ENCODE measurements around the gene EYA4.

DNA sequence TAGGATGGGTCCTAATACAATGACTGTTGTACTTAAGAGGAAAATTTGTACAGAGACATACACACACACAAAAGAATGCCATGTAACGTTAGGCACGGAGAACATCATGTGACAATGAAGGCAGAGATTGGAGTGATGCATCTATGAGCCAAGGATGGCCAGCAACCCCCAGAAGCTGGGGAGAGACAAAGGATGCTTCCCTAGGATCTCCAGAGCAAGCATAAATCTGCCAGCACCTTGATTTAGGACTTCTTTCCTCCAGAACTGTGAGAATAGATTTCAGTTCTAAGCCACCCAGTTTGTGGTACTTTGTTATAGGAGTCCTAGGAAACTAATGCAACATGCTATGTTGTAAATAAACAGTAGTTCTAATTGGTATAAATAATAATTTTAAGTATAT, 25.0 kb downstream of the EYA4 start:
- TF ChIP-seq, protein P1, sequence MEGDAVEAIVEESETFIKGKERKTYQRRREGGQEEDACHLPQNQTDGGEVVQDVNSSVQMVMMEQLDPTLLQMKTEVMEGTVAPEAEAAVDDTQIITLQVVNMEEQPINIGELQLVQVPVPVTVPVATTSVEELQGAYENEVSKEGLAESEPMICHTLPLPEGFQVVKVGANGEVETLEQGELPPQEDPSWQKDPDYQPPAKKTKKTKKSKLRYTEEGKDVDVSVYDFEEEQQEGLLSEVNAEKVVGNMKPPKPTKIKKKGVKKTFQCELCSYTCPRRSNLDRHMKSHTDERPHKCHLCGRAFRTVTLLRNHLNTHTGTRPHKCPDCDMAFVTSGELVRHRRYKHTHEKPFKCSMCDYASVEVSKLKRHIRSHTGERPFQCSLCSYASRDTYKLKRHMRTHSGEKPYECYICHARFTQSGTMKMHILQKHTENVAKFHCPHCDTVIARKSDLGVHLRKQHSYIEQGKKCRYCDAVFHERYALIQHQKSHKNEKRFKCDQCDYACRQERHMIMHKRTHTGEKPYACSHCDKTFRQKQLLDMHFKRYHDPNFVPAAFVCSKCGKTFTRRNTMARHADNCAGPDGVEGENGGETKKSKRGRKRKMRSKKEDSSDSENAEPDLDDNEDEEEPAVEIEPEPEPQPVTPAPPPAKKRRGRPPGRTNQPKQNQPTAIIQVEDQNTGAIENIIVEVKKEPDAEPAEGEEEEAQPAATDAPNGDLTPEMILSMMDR (IDR thresholded peaks at IDR 0.05): no peak
- no peak for TF ChIP-seq TCF7L2 (IDR thresholded peaks at IDR 0.05; ENCODE audit: low read depth, low read length)
- TF ChIP-seq POLR2AphosphoS5 (IDR thresholded peaks at IDR 0.05; ENCODE audit: low read depth, low read length): no peak
- TF ChIP-seq, protein P2, sequence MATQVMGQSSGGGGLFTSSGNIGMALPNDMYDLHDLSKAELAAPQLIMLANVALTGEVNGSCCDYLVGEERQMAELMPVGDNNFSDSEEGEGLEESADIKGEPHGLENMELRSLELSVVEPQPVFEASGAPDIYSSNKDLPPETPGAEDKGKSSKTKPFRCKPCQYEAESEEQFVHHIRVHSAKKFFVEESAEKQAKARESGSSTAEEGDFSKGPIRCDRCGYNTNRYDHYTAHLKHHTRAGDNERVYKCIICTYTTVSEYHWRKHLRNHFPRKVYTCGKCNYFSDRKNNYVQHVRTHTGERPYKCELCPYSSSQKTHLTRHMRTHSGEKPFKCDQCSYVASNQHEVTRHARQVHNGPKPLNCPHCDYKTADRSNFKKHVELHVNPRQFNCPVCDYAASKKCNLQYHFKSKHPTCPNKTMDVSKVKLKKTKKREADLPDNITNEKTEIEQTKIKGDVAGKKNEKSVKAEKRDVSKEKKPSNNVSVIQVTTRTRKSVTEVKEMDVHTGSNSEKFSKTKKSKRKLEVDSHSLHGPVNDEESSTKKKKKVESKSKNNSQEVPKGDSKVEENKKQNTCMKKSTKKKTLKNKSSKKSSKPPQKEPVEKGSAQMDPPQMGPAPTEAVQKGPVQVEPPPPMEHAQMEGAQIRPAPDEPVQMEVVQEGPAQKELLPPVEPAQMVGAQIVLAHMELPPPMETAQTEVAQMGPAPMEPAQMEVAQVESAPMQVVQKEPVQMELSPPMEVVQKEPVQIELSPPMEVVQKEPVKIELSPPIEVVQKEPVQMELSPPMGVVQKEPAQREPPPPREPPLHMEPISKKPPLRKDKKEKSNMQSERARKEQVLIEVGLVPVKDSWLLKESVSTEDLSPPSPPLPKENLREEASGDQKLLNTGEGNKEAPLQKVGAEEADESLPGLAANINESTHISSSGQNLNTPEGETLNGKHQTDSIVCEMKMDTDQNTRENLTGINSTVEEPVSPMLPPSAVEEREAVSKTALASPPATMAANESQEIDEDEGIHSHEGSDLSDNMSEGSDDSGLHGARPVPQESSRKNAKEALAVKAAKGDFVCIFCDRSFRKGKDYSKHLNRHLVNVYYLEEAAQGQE (IDR thresholded peaks at IDR 0.05; ENCODE audit: insufficient read depth in 1 of 2, low read depth in 2 of 2, low read length in 1 of 2): no peak
- no peak for TF ChIP-seq SIN3A (IDR thresholded peaks at IDR 0.05; ENCODE audit: borderline replicate concordance, insufficient read depth, low read depth, low read length)

Measured in Panc1 (cell line).